WI38 (cell line): ENCODE data around the gene FOXRED2.
"Not testable (repeated sequence)": the region's sequence is repeated elsewhere in the genome, so short reads cannot be mapped to it uniquely, and the experiment has no call there.

Source experiments
- H3K4me3 ChIP-seq: 2 replicates; pipeline ENCODE4 v1.5.1; 2011; ENCODE audit warnings: low read depth, mild to moderate bottlenecking, control low read depth, low read length
- CTCF ChIP-seq: IDR thresholded peaks from 2 replicates; pipeline ENCODE4 v1.5.1; 2012; ENCODE audit warnings: low read depth, mild to moderate bottlenecking, control low read depth, low read length

Gene FOXRED2

GRCh38 chr22:36453855-36454378, 52.9 kb downstream of the FOXRED2 start:
- H3K4me3 ChIP-seq = no peak overlapping the region
- TF ChIP-seq CTCF = no peak

- H3K4me3 ChIP-seq = not testable (repeated sequence)
These were observed 53.7 kb downstream of the FOXRED2 start for GRCh38 chr22:36452978-36453607.

- TF ChIP-seq CTCF = no peak
- no peak overlapping the region for H3K4me3 ChIP-seq
These were observed 54.4 kb downstream of the FOXRED2 start for GRCh38 chr22:36452250-36452977.

GRCh38 chr22:36450923-36451322, 55.9 kb downstream of the FOXRED2 start:
- H3K4me3 ChIP-seq = not testable (repeated sequence)

- TF ChIP-seq CTCF = no peak
- H3K4me3 ChIP-seq = no peak overlapping the region
These were observed 57.2 kb downstream of the FOXRED2 start for GRCh38 chr22:36449596-36450175.

- no peak for TF ChIP-seq CTCF
These were observed 59.2 kb downstream of the FOXRED2 start for GRCh38 chr22:36447632-36448031.

GRCh38 chr22:36445158-36445668, 61.6 kb downstream of the FOXRED2 start:
- TF ChIP-seq CTCF = no peak
- H3K4me3 ChIP-seq = no peak overlapping the region

More at GRCh38 chr22:36447632-36448031, 59.2 kb downstream of the FOXRED2 start:
- H3K4me3 ChIP-seq = no peak overlapping the region

GRCh38 chr22:36443198-36443770, 63.6 kb downstream of the FOXRED2 start:
- H3K4me3 ChIP-seq = no peak overlapping the region
- TF ChIP-seq CTCF = no peak
